AG10803 (cell line): ENCODE data around the gene SPATA31D3.
"Not testable (repeated sequence)": the region's sequence is repeated elsewhere in the genome, so short reads cannot be mapped to it uniquely, and the experiment has no call there.

Experiments used
- DNase-seq: peaks from one replicate; pipeline ENCODE4 v3.0.0; 2010; ENCODE audit warnings: low read depth
- H3K4me3 ChIP-seq: 2 replicates; pipeline ENCODE4 v1.5.1; 2011; ENCODE audit warnings: mild to moderate bottlenecking, low read length, control low read depth
- TF ChIP-seq, protein P1 (sequence below): conservative IDR thresholded peaks from 2 replicates; pipeline ENCODE4 v1.5.1; 2011; ENCODE audit warnings: mild to moderate bottlenecking, low read length, control low read depth, inconsistent platforms

SPATA31D3 gene

DNA sequence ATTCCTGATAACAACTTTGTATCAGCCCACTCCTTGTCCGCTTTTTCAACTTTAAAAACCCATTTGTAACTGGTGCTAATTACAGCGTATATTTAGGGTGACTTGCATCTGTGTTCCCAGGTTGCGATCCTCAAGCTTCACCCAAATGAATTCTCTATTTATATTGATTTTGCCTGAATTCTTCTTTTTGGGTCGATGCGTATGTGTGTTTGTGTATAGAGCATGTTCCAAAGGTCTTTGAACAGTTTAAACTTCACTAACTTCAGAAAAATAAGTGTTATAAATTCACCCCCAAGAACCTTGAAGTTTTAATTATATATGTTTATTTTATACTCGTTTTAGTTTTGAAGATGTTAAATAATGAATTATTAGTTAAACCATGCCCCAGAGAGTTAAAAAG is 31.2 kb upstream of the SPATA31D3 start:
- TF ChIP-seq, protein P1, sequence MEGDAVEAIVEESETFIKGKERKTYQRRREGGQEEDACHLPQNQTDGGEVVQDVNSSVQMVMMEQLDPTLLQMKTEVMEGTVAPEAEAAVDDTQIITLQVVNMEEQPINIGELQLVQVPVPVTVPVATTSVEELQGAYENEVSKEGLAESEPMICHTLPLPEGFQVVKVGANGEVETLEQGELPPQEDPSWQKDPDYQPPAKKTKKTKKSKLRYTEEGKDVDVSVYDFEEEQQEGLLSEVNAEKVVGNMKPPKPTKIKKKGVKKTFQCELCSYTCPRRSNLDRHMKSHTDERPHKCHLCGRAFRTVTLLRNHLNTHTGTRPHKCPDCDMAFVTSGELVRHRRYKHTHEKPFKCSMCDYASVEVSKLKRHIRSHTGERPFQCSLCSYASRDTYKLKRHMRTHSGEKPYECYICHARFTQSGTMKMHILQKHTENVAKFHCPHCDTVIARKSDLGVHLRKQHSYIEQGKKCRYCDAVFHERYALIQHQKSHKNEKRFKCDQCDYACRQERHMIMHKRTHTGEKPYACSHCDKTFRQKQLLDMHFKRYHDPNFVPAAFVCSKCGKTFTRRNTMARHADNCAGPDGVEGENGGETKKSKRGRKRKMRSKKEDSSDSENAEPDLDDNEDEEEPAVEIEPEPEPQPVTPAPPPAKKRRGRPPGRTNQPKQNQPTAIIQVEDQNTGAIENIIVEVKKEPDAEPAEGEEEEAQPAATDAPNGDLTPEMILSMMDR, result no peak
- DNase-seq, result no peak
- no peak overlapping the region for H3K4me3 ChIP-seq

GRCh38 chr9:81915801-81916505 is 27.3 kb upstream of the SPATA31D3 start:
- no peak overlapping the region for H3K4me3 ChIP-seq
- peak; percentile 18 for DNase-seq
- TF ChIP-seq, protein P1, result no peak

GRCh38 chr9:81918507-81918906 is 24.8 kb upstream of the SPATA31D3 start:
- H3K4me3 ChIP-seq, DNase-seq: not testable (repeated sequence)

- not testable (repeated sequence) for DNase-seq, H3K4me3 ChIP-seq
Measured at GRCh38 chr9:81928305-81928704, 15.0 kb upstream of the SPATA31D3 start, which contains the start of gene SPATA31D4. Gene SPATA31D4, plus strand, starts transcription at chr9:81928428. Its CDS starts 86 bp downstream, at chr9:81928514.

DNA sequence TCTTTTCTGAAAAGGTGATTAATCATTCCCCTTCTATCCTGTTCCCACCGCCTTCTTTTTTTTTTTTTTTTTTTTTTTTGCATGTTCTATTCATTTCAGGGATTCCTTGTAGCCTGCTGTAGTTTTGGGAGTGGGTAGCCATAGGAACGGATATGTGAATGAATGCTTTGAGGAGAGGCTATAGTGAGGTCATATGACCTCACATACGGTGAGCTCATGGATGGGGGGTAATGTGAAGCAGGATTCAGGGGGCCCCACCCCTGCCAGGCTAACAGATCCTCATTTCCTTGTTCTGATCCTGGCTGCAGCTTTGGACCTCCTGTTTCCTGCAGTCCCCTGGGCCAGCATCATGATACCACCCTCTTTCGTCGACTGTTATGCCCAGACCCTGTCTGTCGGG is 13.2 kb upstream of the SPATA31D3 start:
- not testable (repeated sequence) for DNase-seq, H3K4me3 ChIP-seq

- not testable (repeated sequence) for DNase-seq
Measured at GRCh38 chr9:81933547-81933946, 9.8 kb upstream of the SPATA31D3 start.

GRCh38 chr9:81948650-81949049 is 5.3 kb downstream of the SPATA31D3 start:
- H3K4me3 ChIP-seq, DNase-seq: not testable (repeated sequence)

More at GRCh38 chr9:81933547-81933946, 9.8 kb upstream of the SPATA31D3 start:
- not testable (repeated sequence) for H3K4me3 ChIP-seq

- TF ChIP-seq, protein P1, result no peak
- no peak for DNase-seq
- H3K4me3 ChIP-seq, result no peak overlapping the region
Measured at GRCh38 chr9:81953096-81953495, 9.8 kb downstream of the SPATA31D3 start.

DNA sequence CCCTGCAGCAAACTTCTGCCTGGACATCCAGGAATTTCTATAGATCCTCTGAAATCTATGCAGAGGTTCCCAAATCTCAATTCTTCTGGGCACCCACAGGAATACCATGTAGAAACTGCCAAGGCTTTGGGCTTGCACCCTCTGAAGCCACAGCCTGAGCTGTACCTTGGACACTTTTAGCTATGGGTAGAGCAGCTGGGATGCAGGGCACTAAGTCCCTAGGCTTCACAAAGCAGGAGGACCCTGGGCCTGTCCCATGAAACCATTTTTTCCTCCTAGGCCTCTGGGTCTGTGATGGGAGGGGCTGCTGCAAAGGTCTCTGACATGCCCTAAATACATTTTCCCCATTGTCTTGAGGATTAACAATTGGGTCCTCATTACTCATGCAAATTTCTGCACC is 12.3 kb downstream of the SPATA31D3 start:
- no peak overlapping the region for H3K4me3 ChIP-seq
- TF ChIP-seq, protein P1, result no peak
- no peak for DNase-seq
